GM19035 (cell line): Measurements from ENCODE around the gene STRA8.
A peak's percentile ranks its signal among the peaks of the same experiment; 100 is the strongest.
"Not testable (repeated sequence)": the region's sequence is repeated elsewhere in the genome, so short reads cannot be mapped to it uniquely, and the experiment has no call there.

Experiments
- ATAC-seq: cut with Tn5 transposase; IDR thresholded peaks from one replicate; pipeline ENCODE4 v1.9.1; 2021; ENCODE audit not compliant: unreplicated experiment

Gene STRA8

GRCh38 chr7:135204876-135205275, 28.8 kb upstream of the STRA8 start:
- no peak for ATAC-seq

DNA sequence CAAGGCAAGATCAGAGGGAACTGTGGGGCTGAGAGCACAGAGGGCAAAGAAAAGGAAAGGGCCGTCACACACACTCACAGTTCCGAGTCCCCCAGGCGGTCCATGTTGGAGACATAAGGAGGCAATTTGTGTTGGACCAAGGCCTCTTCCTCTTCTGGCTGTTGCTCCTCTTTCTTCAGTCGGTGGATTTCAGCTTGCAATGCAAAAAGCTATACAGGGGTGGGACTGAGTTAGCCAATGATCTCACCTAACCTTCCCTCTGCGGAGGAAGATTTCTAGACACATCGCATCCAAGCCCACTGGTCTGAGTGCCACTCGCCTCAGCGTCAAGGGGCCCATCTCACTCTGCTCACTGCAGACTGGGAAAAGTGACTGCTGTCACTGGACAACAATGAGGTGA, 27.8 kb upstream of the STRA8 start:
- ATAC-seq = no peak

- ATAC-seq = peak; percentile 30
Observed at GRCh38 chr7:135206941-135207391, 26.7 kb upstream of the STRA8 start.

GRCh38 chr7:135207406-135208101, 26.1 kb upstream of the STRA8 start:
- ATAC-seq = no peak

DNA sequence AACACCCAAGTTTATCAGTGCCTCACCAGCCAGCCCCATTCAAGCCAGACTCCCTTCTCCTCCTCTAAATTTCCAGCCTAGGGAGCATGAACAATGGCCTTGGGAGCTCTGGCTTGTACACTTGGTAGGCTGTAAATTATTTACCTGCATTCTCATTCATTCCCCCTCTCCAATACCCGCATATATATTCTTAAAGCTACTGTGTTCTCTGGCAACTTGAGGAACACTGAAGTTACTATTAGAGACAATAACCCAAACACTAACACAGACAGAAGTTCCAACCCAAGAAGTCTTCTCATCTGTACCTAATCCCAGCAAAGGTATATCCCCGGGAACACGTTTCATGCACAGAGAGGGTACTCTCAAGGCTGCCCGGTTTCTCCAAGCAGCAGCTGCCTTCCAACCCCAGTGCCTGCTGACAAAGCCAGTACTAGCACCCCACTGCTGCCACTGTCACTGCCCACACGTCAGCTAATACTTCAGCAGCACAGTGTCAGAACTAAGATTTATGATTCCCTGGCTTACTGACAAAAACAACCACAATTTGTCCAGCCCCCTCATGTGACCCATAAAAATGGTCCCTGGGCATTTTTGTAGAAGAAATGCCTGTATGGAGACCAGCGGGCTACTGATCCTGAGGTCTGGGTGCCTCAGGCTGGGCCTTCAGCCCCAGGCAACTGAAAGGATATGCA, 25.4 kb upstream of the STRA8 start:
- ATAC-seq = no peak

- no peak for ATAC-seq
Observed at GRCh38 chr7:135209225-135209834, 24.3 kb upstream of the STRA8 start.

GRCh38 chr7:135210888-135211178, 22.8 kb upstream of the STRA8 start:
- no peak for ATAC-seq

DNA sequence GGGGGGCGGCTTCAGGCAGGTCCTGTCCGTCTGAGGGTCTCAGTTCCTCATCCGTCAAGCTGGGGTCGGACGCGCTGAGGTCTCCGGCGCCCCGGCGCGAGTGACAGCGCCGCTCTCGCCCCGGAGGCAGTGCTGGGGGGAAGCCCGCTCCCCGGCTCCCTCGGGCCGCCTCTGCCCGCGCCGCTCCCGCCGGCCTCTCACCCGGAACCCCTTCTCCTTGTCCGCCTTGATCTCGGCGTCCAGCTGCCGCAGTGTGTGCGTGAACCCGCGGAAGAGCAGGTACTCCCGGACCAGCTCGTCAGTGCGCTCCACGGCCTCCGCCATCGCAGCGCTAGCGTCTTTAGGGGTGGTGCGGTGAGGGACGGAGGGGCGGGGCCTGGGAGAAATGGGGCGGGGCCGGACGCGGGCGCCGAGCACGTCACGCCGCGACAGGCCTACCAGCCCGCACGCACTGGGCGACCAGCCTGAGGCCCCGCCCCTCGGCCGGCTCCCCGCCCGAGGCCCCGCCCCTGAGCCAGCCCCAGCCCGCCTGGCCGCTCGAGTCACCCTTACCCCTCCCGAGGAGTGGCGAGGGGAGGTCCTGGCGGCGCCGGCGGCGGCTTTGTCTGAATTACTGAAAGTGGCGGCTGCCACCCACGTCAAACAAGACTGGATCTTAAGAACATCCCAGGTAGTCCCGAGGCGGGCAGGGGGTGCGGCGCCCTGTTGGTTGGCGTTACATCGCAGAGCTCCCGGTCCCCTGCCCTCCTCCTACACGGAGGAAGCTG, 22.3 kb upstream of the STRA8 start, which contains the start of gene WDR91:
Gene WDR91, minus strand, starts transcription at position 348 of the 767 bp plus-strand sequence. Its CDS starts 24 bp downstream, at position 324.
- ATAC-seq = peak; percentile 81

DNA sequence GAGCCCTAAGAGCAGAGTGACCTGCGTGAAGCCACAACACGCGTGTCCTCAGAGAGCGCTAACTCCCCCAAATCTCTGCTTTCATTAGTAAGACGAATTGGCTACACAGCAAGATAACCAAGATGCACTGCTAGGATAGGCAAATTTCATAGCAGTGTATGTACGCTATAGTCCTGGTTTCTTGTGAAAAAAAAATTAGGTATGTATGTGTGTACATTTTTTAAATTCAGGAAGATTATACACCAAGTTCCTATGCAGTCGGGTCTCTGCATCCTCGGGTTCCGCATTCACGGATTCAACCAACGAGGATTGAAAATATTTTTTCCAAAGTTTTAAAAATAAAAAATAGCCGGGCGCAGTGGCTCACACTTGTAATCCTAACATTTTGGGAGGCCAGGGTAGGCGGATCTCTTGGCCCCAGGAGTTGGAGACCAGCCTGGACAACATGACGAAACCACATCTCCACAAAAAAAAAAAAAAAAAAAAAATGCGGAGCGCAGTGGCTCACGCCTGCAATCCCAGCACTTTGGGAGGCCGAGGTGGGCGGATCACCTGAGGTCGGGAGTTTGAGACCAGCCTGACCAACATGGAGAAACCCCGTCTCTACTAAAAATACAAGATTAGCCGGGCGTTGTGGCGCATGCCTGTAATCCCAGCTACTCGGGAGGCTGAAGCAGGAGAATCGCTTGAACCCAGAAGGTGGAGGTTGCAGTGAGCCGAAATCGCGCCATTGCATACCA, 21.5 kb upstream of the STRA8 start:
- not testable (repeated sequence) for ATAC-seq

- no peak for ATAC-seq
Observed at GRCh38 chr7:135213831-135214230, 19.8 kb upstream of the STRA8 start.

DNA sequence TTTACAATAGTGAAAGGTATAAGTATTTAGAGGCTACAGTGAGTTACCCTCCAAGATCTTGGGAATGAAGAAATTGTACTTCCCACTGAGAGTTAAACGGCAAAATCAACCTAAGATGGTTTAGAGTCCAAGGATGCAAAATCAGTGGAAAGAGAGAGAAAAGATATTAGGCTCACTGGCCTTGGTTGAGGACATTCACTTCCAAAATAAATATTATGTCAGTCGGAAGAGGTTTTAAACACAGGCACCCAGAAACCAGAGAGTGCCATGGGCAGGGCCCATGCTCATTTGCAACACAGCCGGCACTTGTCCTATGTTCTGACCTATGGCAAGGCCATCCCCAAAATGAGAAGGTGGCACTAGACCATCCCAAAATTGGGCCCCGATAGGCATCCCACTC, 18.5 kb upstream of the STRA8 start:
- ATAC-seq = no peak

GRCh38 chr7:135215698-135216097, 17.9 kb upstream of the STRA8 start:
- no peak for ATAC-seq

- ATAC-seq = no peak
Observed at GRCh38 chr7:135217645-135218509, 15.8 kb upstream of the STRA8 start.

DNA sequence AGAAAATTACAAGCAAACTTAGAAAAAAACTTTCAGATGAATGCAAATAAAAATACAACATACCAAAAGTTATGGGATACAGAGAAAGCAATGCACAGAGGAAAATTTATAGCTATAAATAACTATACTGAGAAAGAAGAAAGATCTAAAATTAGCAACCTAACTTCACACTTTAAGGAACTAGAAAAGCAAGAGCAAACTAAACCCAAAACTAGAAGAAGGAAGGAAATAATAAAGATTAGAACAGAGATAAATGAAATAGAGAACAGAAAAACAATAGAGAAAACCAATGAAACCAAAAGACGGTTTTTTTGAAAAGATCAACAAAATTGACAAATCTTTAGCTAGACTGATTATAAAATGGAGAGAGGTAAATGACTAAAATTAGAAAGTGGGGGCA, 9.6 kb upstream of the STRA8 start:
- no peak for ATAC-seq

- no peak for ATAC-seq
Observed at GRCh38 chr7:135231686-135232085, 2.0 kb upstream of the STRA8 start.

DNA sequence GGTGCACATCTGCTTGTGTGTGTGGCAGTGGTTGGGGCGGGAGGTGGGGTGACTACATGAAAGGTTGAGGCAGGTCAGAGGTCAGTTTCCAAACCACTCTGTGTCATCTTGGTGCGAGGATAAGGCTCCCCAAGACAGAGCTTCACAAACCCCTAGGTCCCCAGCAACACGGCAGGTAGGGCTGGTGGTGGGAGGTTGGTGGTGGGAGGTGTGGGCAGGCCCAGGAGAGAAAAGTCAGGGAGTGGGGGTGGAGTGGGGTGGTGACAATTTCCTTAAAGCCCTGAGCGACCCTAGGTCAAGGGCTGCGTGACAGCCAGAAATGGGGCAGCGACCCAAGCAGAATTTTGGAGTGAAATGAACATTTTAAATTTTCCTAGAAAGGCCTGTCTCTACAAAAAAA, 1.6 kb upstream of the STRA8 start:
- no peak for ATAC-seq

DNA sequence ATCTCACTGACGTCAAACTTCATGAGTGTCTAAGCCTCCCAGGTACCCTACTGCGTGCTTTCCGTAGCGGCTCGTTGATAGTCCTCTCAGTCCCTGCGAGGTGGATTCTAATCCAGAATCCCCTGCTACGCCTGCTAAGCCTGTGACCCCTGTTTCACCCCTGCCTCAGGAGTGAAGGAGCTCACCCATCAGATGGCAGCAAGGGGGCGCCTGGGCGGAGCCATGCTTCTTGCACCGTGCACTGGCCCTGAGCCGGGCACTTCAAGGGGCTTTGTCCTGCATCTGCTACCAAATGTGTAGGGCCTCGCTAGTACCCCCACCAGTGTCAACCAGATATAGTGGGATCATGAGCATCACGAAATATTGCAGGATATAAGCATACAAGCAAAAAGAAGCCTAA, 918 bp upstream of the STRA8 start:
- no peak for ATAC-seq

DNA sequence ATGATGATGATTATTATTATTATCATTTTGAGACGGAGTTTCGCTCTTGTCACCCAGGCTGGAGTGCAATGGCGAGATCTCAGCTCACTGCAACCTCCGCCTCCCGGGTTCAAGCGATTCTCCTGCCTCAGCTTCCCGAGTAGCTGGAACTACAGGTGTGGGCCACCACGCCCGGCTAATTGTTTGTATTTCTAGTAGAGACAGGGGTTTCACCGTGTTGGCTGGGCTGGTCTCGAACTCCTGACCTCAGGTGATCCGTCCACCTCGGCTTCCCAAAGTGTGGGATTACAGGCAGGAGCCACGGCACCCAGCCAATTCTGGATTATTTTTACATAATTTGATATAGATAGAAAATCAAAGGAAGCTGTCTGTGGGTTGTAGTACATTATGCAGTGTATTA, 457 bp downstream of the STRA8 start:
- not testable (repeated sequence) for ATAC-seq

DNA sequence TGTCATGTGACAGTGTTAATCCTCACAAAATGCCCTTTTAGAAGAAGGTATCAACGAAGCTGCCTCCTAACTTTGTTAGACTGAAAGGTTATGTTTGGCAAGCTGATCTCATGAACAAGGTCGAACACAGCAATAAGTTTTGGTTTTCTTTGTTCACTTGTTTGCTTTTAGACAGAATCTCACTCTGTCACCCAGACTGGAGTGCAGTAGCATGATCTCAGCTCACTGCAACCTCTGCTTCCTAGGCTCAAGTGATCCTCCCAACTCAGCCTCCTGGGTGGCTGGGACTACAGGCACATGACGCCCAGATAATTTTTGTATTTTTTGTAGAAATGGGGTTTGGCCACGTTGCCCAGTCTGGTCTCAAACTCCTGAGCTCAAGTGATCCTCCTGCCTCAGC, 1.1 kb downstream of the STRA8 start:
- ATAC-seq = no peak

GRCh38 chr7:135235841-135236240, 2.2 kb downstream of the STRA8 start:
- no peak for ATAC-seq
